HepG2 (cell line): ENCODE measurements around the gene LRP5. TPM values are rescaled to one million over a fixed set of nuclear protein-coding genes. Genes with fewer than 3 reads are reported as not detected.

ENCODE experiments used
- AGO2 ChIP-seq: fragments of 200-400 bp; formaldehyde crosslinking; optimal IDR thresholded peaks from 2 replicates; pipeline ENCODE3; 2017; ENCODE audit warnings: mild to moderate bottlenecking, low read depth, low read length, moderate library complexity
- BRD4 ChIP-seq: sonication (generic); formaldehyde crosslinking; IDR thresholded peaks from 2 replicates; pipeline ENCODE4 v1.4.0; 2020; ENCODE audit warnings: missing genetic modification reagents
- POLR2AphosphoS5 ChIP-seq: IDR thresholded peaks from 2 replicates; pipeline ENCODE4 v1.6.1; 2012; ENCODE audit warnings: low read depth, low read length
- TGIF2 ChIP-seq: IDR thresholded peaks from 2 replicates; pipeline ENCODE4 v1.6.1; 2016; ENCODE audit warnings: control low read depth, missing compliant biosample characterization
- THAP11 ChIP-seq: IDR thresholded peaks from 2 replicates; pipeline ENCODE4 v1.6.1; 2016; ENCODE audit warnings: missing biosample characterization, missing genetic modification reagents
- ZNF331 ChIP-seq: sonication (generic); formaldehyde crosslinking; IDR thresholded peaks from 2 replicates; pipeline ENCODE4 v1.4.0; 2020; ENCODE audit warnings: missing genetic modification reagents
- ZNF468 ChIP-seq: sonication (generic); formaldehyde crosslinking; IDR thresholded peaks from 2 replicates; pipeline ENCODE4 v1.8.0; 2022; ENCODE audit warnings: mild to moderate bottlenecking, moderate library complexity, missing genetic modification reagents
- ZNF878 ChIP-seq: sonication (generic); formaldehyde crosslinking; IDR thresholded peaks from 2 replicates; pipeline ENCODE4 v1.8.1; 2023; ENCODE audit warnings: mild to moderate bottlenecking, missing genetic modification reagents, moderate library complexity
- polyA plus RNA-seq, 8 experiments: library from polyadenylated mRNA; depleted of rRNA in 3 of 8; stranded (reverse) in 7 of 8; unstranded in 1 of 8; fragments of >200 nt; fragmentation: Illumina TruSeq in 4 of 8; extraction: Trizol in 4 of 8; gene quantifications; 2 replicates each; pipeline versions ENCODE4 v1.2.1 to v1.2.3, GENCODE V29; 2011 to 2016; ENCODE audit warnings: low read depth in 4 of 8, missing spikeins in 1 of 8, mixed read lengths in 1 of 8; ENCODE audit not compliant: insufficient read depth in 1 of 8
- total RNA-seq, 5 experiments: library from RNA; depleted of rRNA; stranded (reverse); fragments of >200 nt; fragmentation: Illumina TruSeq; extraction: Trizol; gene quantifications; 2 replicates each; pipeline ENCODE4 v1.2.3, GENCODE V29; 2016; ENCODE audit warnings: low read depth in 1 of 5
- TF ChIP-seq, protein P1 (sequence below): sonication (generic); formaldehyde crosslinking; IDR thresholded peaks from 2 replicates; pipeline ENCODE4 v1.9.0; 2021; ENCODE audit warnings: mild to moderate bottlenecking, missing genetic modification reagents
- TF ChIP-seq, protein P2 (sequence below): sonication (generic); formaldehyde crosslinking; IDR thresholded peaks from 2 replicates; pipeline ENCODE4 v1.4.0; 2020; ENCODE audit warnings: missing genetic modification reagents
- TF ChIP-seq, protein P3 (sequence below): sonication (generic); formaldehyde crosslinking; IDR thresholded peaks from 2 replicates; pipeline ENCODE4 v1.5.1; 2020; ENCODE audit warnings: mild to moderate bottlenecking, missing genetic modification reagents, moderate library complexity
- TF ChIP-seq, protein P4 (sequence below): sonication (generic); formaldehyde crosslinking; IDR thresholded peaks from 2 replicates; pipeline ENCODE4 v1.4.0; 2020; ENCODE audit warnings: missing genetic modification reagents

LRP5 gene
- total and polyA plus RNA-seq, 2 of the 13 experiments (the other 11 are each of a cell fraction or from before 2014, with no cell fraction given): 40.4 to 64.0 TPM

DNA sequence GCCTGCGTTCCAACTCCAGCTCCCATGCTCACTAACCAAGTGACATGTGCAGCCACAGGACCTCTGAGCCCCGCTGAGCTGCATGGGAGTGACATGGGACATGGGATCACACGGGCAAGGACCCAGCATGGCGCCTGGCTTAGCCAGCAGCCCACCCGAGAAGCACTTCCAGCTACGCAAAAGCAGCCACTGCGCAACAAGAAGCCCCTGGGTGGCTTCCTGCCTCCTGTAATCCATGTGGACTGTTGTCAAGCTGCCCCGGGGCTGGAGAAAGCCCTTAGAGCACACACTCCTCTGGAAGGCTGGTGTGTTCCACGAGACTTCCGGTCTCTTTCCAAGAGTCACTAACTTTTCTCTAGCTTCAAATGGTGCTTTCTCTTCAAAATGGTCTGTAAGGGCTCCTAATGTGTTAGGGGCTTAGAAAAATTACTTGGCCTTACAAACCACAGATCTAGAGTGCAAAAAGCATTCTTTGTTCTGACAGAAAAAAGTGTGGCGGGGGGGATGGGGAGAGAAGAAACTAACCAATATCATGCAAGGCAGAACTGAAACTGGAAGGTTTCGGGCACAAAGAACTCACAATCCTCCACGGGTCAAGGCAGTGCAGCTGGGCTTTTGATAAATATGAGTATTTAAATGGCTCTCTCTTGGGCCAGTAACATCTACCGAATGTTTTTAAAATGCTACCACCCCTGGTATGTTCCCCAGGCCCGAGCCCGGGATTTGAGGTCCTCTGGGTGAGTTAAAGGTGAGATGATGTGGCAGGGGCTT lies 46.1 kb upstream of the LRP5 start (continued):
- TF ChIP-seq, protein P1, sequence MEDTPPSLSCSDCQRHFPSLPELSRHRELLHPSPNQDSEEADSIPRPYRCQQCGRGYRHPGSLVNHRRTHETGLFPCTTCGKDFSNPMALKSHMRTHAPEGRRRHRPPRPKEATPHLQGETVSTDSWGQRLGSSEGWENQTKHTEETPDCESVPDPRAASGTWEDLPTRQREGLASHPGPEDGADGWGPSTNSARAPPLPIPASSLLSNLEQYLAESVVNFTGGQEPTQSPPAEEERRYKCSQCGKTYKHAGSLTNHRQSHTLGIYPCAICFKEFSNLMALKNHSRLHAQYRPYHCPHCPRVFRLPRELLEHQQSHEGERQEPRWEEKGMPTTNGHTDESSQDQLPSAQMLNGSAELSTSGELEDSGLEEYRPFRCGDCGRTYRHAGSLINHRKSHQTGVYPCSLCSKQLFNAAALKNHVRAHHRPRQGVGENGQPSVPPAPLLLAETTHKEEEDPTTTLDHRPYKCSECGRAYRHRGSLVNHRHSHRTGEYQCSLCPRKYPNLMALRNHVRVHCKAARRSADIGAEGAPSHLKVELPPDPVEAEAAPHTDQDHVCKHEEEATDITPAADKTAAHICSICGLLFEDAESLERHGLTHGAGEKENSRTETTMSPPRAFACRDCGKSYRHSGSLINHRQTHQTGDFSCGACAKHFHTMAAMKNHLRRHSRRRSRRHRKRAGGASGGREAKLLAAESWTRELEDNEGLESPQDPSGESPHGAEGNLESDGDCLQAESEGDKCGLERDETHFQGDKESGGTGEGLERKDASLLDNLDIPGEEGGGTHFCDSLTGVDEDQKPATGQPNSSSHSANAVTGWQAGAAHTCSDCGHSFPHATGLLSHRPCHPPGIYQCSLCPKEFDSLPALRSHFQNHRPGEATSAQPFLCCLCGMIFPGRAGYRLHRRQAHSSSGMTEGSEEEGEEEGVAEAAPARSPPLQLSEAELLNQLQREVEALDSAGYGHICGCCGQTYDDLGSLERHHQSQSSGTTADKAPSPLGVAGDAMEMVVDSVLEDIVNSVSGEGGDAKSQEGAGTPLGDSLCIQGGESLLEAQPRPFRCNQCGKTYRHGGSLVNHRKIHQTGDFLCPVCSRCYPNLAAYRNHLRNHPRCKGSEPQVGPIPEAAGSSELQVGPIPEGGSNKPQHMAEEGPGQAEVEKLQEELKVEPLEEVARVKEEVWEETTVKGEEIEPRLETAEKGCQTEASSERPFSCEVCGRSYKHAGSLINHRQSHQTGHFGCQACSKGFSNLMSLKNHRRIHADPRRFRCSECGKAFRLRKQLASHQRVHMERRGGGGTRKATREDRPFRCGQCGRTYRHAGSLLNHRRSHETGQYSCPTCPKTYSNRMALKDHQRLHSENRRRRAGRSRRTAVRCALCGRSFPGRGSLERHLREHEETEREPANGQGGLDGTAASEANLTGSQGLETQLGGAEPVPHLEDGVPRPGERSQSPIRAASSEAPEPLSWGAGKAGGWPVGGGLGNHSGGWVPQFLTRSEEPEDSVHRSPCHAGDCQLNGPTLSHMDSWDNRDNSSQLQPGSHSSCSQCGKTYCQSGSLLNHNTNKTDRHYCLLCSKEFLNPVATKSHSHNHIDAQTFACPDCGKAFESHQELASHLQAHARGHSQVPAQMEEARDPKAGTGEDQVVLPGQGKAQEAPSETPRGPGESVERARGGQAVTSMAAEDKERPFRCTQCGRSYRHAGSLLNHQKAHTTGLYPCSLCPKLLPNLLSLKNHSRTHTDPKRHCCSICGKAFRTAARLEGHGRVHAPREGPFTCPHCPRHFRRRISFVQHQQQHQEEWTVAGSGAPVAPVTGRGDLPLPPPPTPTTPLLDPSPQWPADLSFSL: no peak
- TF ChIP-seq, protein P2, sequence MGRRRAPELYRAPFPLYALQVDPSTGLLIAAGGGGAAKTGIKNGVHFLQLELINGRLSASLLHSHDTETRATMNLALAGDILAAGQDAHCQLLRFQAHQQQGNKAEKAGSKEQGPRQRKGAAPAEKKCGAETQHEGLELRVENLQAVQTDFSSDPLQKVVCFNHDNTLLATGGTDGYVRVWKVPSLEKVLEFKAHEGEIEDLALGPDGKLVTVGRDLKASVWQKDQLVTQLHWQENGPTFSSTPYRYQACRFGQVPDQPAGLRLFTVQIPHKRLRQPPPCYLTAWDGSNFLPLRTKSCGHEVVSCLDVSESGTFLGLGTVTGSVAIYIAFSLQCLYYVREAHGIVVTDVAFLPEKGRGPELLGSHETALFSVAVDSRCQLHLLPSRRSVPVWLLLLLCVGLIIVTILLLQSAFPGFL (CRISPR knock-in tag): no peak
- TF ChIP-seq BRD4 (no peak), ZNF331 (no peak), TGIF2 (CRISPR knock-in tag) (no peak), THAP11 (CRISPR knock-in tag) (no peak), ZNF878 (CRISPR knock-in tag) (no peak), POLR2AphosphoS5 (0 out of 2 replicates have a peak, but pooled peaks have one; percentile 8), AGO2 (peak; percentile 59), ZNF468 (CRISPR knock-in tag) (no peak)
- TF ChIP-seq, protein P3, sequence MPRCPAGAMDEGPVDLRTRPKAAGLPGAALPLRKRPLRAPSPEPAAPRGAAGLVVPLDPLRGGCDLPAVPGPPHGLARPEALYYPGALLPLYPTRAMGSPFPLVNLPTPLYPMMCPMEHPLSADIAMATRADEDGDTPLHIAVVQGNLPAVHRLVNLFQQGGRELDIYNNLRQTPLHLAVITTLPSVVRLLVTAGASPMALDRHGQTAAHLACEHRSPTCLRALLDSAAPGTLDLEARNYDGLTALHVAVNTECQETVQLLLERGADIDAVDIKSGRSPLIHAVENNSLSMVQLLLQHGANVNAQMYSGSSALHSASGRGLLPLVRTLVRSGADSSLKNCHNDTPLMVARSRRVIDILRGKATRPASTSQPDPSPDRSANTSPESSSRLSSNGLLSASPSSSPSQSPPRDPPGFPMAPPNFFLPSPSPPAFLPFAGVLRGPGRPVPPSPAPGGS (CRISPR knock-in tag): no peak
- TF ChIP-seq, protein P4, sequence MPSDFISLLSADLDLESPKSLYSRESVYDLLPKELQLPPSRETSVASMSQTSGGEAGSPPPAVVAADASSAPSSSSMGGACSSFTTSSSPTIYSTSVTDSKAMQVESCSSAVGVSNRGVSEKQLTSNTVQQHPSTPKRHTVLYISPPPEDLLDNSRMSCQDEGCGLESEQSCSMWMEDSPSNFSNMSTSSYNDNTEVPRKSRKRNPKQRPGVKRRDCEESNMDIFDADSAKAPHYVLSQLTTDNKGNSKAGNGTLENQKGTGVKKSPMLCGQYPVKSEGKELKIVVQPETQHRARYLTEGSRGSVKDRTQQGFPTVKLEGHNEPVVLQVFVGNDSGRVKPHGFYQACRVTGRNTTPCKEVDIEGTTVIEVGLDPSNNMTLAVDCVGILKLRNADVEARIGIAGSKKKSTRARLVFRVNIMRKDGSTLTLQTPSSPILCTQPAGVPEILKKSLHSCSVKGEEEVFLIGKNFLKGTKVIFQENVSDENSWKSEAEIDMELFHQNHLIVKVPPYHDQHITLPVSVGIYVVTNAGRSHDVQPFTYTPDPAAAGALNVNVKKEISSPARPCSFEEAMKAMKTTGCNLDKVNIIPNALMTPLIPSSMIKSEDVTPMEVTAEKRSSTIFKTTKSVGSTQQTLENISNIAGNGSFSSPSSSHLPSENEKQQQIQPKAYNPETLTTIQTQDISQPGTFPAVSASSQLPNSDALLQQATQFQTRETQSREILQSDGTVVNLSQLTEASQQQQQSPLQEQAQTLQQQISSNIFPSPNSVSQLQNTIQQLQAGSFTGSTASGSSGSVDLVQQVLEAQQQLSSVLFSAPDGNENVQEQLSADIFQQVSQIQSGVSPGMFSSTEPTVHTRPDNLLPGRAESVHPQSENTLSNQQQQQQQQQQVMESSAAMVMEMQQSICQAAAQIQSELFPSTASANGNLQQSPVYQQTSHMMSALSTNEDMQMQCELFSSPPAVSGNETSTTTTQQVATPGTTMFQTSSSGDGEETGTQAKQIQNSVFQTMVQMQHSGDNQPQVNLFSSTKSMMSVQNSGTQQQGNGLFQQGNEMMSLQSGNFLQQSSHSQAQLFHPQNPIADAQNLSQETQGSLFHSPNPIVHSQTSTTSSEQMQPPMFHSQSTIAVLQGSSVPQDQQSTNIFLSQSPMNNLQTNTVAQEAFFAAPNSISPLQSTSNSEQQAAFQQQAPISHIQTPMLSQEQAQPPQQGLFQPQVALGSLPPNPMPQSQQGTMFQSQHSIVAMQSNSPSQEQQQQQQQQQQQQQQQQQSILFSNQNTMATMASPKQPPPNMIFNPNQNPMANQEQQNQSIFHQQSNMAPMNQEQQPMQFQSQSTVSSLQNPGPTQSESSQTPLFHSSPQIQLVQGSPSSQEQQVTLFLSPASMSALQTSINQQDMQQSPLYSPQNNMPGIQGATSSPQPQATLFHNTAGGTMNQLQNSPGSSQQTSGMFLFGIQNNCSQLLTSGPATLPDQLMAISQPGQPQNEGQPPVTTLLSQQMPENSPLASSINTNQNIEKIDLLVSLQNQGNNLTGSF (CRISPR knock-in tag): no peak
